Measurements from ENCODE around the gene MYH15.

Gene MYH15

DNA sequence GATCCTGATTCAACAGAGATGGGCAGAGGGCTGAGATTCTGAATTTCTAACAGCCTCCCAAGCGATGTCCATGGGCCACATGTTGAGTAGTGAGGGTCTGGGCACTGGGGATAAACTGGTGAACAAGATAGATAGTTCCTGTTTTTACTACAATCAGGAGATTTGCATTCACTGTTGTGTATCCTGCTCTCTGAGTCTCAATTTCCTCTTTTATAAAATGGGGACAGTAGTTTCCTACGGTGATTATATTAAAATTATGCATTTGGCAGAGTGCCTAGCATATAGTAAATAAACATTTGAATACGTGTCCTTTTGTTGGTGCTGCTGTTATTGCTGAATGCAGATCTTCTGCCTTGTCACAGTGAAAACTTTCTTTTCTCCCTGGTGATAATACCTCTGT is 102.5 kb downstream of the MYH15 start:
- no peak for TF ChIP-seq GATA2 (IDR thresholded peaks at IDR 0.05; ENCODE audit: low read depth, low read length)
- no peak for TF ChIP-seq GATA3 (IDR thresholded peaks at IDR 0.05; ENCODE audit: low read depth, low read length)

DNA sequence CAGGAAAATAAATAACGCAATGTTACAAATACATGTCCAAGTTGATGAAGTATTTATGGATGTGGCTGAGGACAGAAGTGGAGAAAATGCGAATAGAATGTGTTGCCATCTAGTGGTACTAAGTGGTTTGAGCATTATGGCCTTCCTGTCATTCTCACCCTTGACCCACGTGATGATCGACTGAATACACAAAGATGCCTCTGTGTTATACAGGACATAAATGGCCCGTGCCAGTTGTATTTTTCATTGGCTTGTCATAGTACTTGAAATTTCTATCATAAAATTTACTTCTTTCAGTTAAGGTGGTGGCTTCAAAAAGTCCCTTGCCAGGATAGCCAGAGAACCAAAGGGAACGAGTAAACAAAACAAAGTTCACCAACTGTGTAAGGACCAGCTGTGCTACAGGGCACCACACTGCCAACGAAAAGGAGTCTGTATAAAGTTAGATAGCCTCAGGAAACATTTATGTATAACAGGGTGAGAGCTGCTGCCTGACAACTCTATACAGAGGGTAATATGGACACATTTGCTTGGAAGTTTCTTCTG is 103.7 kb downstream of the MYH15 start:
- TF ChIP-seq GATA2 (IDR thresholded peaks at IDR 0.05; ENCODE audit: low read depth, low read length) (no peak), GATA3 (IDR thresholded peaks at IDR 0.05; ENCODE audit: low read depth, low read length) (no peak)

DNA sequence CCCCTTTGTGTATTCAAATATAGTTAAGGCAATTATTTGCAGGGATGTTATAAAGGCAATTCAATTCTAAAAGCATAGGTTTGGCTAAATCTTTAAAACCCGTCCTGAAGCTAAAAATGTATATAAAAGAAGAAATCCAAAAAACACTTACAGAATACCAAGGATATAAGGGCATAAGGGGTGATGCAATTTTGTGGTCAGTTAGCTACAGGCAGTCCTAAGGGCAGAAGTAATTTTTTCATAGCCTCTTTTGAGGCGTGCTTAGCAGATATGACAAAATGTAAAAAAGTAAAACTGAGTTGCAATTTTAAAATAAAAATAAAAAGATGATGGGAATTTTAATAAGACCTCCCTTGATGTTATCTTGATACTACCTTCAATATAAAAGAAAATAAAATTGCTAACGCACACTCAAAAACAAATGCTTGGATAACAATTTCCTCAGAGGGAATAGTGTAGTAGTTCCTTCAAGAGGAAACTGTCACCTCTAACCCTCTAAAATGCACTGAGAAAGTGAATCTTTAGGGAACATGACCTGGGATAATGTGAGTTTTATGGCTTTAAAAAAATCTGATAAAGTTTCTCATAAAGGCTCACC is 104.2 kb downstream of the MYH15 start:
- TF ChIP-seq GATA2 (IDR thresholded peaks at IDR 0.05; ENCODE audit: low read depth, low read length) (no peak), GATA3 (IDR thresholded peaks at IDR 0.05; ENCODE audit: low read depth, low read length) (no peak)

DNA sequence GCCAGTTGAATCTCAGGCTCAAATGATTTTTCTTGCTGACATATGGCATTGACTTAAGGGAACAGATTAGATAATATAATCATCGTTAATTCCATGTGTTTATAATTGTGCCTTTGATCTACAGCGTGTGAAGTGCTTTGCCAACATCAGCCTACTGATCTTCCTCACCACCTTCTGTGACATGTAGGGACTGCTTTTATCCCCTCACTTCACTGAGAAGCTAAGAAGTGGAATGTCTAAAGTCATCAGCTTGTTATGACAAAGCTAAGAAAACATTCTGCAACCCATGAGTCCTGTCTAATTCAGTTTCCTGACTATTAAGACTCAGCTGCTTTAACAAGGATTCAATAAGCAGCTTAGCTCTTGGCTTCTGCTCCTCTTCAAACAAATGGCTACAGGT is 106.0 kb downstream of the MYH15 start:
- TF ChIP-seq GATA3 (IDR thresholded peaks at IDR 0.05; ENCODE audit: low read depth, low read length) (no peak), GATA2 (IDR thresholded peaks at IDR 0.05; ENCODE audit: low read depth, low read length) (no peak)

DNA sequence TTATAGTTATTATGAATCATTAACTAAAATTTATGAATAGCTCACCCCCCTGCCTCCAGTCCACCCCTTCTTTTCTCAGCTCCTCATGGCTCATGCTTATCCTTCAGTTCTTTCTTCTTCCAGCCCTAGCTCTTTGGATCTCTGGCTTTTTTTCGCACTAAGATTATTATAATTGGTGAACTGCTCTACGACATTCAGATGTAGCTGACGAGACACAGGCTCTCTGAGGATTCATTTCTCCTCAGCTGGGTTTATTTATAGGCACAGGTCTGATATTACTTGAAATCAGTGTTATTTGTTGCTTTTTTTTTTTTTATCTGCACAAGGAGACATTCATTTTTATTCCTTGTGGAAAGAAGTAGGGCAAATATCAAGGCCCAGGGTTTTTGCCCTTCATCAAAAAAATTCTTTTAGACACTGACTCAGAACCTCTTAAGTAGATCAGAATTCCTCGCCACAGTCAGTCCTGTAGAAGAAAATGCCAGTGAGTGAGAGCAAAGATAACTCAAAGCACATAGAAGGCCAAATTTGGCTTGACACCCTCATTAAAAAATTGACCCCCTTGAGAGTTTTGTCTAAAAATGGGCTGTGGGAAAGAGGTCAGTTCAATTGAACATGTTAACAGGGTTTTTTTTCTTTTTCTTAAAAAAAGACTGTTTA is 106.6 kb downstream of the MYH15 start:
- TF ChIP-seq GATA2 (IDR thresholded peaks at IDR 0.05; ENCODE audit: low read depth, low read length), result no peak
- TF ChIP-seq GATA3 (IDR thresholded peaks at IDR 0.05; ENCODE audit: low read depth, low read length), result no peak

DNA sequence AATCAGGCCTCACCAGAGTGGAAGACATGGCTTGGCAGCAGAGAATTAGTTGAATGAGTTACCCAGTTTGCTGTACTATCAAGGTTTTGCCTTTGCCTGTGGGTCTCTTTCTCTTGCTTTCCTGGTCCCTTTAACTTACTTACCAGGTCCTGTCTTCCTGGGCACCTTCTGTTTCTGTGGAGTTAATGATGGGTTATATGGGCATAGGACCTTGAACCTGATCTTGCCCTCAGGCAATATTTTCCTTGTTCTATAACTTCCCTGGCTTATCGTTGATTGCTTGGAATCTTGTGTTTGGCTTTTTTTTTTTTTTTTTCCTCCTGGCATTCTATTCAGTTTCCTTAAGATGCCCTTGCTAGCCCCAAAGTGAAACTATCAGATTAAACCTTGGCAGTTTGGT is 107.2 kb downstream of the MYH15 start:
- TF ChIP-seq GATA2 (IDR thresholded peaks at IDR 0.05; ENCODE audit: low read depth, low read length) (no peak), GATA3 (IDR thresholded peaks at IDR 0.05; ENCODE audit: low read depth, low read length) (no peak)

DNA sequence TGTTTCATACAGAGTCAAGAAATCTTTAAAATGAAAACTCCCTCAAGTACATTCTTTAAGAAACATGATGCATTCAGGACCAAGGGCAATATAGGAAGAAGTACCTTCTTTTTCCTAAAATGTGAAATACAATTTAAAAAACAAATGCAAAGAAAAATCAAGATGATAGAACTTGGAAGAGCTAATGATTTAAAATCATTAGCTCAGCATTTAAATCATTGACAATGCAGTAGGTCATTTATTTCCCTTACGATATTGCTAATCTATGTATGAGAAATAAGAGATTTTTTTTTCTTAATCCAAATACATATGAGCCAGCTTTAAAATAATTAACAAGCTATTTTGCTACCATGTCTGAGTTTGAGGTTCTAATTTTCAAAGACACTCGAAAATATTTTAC is 108.6 kb downstream of the MYH15 start:
- TF ChIP-seq GATA3 (IDR thresholded peaks at IDR 0.05; ENCODE audit: low read depth, low read length), result no peak
- TF ChIP-seq GATA2 (IDR thresholded peaks at IDR 0.05; ENCODE audit: low read depth, low read length), result no peak

DNA sequence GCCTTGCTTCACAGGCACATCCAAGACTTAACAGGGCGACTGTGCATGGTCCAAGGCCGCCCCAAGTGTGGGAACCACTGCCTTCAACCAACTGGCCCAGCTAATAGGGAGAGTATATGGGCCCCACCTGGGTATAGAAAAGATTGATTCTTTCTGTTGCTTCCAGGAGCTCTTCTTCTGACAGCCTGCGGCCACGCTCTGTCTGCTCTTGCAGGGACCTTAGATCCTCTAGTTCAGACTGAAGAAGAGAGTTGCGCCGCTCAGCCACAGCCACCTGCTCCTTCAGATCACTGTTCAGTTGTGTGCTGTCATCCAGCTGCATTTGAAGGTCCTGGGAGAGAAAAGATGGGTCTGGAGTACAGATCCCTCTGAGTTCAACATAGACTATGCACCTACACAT is 111.9 kb downstream of the MYH15 start:
- TF ChIP-seq GATA2 (IDR thresholded peaks at IDR 0.05; ENCODE audit: low read depth, low read length) (no peak), GATA3 (IDR thresholded peaks at IDR 0.05; ENCODE audit: low read depth, low read length) (no peak)

DNA sequence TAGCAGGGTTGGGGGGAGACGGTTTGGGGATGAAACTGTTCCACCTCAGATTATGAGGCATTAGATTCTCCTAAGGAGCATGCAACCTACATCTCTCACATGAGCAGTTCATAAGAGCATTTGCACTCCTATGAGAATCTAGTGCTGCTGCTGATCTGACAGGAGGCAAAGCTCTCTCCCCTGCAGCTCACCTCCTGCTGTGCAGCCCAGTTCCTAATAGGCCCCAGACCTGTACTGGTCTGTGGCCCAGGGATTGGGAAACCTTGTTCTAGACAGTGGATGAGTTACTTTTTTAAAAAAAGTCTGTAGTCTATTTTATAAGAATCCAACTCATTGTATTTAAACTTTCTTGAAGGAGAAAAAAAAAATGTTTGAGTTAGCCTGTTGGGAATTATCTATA is 114.1 kb downstream of the MYH15 start:
- no peak for TF ChIP-seq GATA3 (IDR thresholded peaks at IDR 0.05; ENCODE audit: low read depth, low read length)
- TF ChIP-seq GATA2 (IDR thresholded peaks at IDR 0.05; ENCODE audit: low read depth, low read length), result no peak

DNA sequence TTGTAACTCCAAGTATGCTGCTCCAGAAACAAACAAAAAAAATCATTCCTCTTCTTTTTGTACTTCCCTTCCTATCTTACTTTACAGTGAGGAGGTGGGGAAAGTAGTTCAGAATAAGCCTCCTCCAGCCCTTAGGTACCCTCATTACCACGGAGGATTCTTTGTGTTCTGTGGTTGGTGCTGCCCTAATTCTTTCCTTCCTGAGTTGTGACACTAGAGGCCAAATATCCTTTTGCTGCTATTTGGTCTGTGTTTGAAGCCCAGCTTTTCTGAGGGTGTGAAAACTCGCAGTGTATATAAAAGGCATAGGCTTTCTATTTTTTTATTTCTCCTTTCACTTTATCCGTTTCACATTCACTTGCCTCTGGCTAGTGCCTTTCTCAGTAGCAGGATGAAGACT is 115.8 kb downstream of the MYH15 start:
- TF ChIP-seq GATA2 (IDR thresholded peaks at IDR 0.05; ENCODE audit: low read depth, low read length), result no peak
- no peak for TF ChIP-seq GATA3 (IDR thresholded peaks at IDR 0.05; ENCODE audit: low read depth, low read length)

DNA sequence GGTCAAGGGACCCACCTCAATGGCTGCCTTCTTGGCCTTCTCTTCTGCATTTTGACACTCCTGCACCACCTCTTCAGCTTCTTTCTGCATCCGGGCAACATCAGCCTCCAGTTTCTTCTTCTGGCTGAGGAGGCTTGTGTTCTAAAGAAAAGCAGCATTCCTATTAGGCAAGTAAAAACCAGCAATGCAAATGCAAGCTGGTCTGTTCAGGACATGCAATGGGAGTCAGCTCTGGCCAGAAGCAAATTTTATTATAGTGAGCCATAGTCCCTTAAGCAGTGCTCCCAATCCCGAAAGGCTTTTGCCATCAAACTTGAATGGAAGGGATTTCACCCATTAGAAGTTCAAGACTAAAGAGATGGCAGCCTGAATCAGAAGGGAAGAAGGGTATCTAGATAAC is 116.4 kb downstream of the MYH15 start:
- TF ChIP-seq GATA2 (IDR thresholded peaks at IDR 0.05; ENCODE audit: low read depth, low read length) (no peak), GATA3 (IDR thresholded peaks at IDR 0.05; ENCODE audit: low read depth, low read length) (no peak)

DNA sequence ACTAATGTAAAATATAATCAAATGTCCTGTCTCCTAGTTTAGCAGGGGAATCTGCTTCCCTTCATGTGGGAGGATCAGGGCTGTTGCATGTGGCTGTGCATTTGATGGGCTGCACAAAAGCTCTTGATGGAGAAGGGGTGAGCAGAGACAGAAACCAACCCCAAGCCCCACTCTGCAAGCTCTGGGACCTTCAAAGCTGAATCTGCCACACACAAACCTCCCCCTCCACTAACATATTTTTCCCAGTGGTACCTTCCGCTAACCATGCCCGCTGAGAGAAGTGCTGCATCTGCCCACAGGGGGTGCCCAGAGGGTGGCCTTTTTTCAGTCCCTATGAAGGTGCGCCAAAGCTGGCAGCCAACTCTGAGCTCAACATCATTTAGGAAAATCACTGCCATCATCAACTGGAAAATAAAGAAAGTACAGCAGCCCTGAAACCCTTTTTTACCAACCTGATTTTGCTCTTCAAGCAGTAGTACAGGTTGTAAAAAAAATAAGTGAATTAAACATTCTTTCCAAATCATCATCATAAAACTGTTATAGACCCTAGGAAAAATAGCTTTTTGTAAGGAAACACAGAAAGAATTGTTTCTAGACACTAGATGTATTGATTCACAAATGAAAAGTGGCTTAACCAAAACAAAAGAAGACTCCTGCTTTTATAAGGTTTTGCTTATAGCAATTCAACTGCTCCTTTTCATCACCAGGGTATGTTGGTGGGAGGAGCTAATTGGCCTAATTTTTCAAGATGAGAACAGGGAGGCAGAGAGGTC is 117.1 kb downstream of the MYH15 start:
- no peak for TF ChIP-seq GATA2 (IDR thresholded peaks at IDR 0.05; ENCODE audit: low read depth, low read length)
- TF ChIP-seq GATA3 (IDR thresholded peaks at IDR 0.05; ENCODE audit: low read depth, low read length), result no peak

DNA sequence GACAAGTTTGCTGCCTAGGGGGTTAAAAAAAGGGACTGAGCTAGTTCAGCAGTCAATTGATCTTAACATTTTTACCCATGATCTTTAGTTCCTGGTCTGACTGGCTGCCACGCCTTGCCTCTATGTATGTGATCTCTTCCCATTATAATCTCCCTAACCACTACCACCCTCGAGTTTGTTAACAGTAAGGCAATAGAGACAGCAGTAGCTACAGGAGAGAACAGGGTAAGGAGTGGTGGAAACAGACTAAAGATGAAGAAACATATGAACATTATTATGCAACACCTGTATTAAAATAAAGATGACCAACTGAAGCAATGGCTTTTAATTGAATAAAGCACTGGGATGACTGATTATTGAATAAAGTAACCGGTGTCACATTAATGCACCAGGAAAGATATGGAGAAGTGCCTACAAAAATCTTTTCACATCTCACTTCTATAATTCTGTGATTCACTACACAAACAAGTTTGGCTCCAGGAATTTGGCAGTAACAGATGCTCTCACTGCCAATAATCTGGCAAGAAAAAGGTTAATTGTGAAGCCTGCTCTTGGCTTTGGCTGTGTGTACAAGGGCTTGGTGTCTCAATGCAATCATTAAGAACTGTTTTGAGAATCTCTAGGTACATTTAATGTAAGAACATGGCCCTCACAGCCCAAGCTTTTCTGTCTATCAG is 118.3 kb downstream of the MYH15 start:
- TF ChIP-seq GATA3 (IDR thresholded peaks at IDR 0.05; ENCODE audit: low read depth, low read length), result no peak
- TF ChIP-seq GATA2 (IDR thresholded peaks at IDR 0.05; ENCODE audit: low read depth, low read length), result no peak

DNA sequence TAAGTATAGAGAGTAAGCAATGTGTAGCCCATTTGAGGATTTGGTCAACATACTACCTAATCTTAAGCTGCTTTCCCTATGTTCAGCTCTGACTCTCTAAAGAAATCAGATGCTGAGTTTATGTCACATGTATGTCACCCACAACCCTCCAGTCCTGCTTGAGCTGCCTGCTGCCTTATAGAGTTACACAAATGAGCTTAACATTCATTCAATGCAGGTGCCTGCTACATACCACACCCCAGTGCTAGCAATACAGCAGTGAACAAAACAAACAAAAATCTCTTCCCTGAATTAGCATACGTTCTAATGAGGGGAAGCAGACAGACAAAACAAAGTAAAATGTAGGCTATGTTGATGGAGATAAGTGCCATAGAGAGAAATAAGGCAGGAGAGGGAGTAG is 121.0 kb downstream of the MYH15 start:
- no peak for TF ChIP-seq GATA3 (IDR thresholded peaks at IDR 0.05; ENCODE audit: low read depth, low read length)
- TF ChIP-seq GATA2 (IDR thresholded peaks at IDR 0.05; ENCODE audit: low read depth, low read length), result no peak
